ENCODE data around the gene CEBPZOS. TPM values are rescaled to one million over a fixed set of nuclear protein-coding genes. Genes with fewer than 3 reads are reported as not detected.

CEBPZOS gene
- total RNA-seq, 1 donor from 2014 or later, result 61.3 TPM

DNA sequence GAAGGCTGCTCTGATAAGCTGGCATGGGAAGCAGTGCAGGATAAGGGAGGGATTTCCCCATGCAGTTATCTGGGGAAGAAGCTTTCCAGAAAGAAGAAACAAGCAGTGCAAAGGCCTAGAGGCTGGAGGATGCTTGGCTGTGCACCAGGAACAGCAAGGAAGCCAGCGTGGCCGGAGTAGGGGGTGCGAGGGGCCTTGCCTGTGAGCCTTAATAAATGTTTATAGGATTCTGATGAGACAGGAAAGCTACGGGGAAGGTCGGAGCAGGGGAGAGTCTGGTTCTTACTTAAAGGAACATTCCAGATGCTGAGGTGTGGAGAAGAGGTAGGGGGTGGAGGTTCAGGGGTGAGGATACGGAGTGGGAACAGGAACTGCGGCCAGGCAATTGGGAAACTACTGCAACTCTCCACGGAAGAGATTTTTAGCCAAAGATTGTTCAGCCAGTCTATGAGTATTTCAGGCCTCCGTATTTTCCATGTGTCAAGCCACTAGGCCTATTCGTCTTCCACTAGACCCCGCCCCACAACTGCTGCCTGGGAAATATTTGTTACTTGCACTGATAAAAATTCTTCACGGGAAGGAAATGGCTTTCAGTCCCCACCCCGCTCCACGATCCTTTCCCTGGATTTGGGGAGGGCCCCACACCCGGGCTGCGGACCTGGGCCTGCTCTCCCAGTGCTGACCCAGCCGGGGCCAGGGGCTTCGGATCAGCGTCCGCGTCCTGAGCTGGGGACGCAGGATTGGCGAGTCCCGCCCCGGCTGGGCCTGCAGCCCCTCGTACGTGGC is 40.0 kb upstream of the CEBPZOS start:
- intact Hi-C loops (cut with micrococcal nuclease), result no loop called here
- DNase-seq, result peak; percentile 41

DNA sequence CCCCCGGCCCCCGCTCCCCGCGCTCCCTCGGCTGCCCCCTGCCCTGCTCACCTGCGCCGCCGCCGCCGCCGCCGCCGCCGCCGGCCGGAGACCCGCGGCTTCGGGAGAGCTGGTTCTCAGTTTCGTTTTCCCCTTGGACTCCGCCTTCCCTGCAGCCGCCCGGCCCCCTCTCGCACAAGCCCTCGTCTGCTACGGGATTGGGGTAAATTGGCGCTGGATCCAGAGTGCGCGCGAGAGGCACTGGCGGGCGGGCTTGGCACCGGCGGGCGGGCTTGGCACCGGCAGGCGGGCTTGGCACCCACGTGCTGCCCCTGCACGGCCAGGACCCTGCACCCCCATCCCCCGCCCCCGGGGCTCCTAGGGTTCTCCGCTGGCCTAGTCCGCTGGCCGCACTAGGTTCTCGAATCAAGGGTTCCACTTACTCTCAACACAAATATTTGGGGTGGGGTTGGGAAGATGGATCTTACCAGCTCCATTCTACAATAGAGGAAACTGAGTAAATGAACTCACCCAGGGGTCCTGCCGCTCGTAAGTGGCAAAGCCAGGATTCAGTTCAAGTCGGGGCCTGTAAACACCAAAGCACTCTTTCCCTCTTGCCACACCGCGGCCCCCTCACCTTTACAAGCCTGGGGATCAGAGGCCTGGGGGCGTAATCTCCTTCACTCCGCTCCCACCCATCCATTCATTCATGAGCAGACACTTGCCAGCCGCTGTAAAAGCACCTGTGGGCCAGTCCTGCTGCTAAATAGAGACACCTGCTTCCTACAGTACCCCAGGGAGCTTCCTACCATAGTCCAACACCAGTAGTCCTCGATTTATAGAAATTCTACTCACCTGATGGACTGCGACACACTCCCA is 39.2 kb upstream of the CEBPZOS start, which contains the start of gene EIF2AK2:
EIF2AK2 (minus strand) TSS at position 124 of the 858 bp plus-strand sequence. CDS start 9,174 bp downstream, outside the sequence.
- H3K4me1 ChIP-seq, result peaks cover 30% of the 10 kb centered on the region

More for the DNA sequence above, 40.0 kb upstream of the CEBPZOS start:
- H3K27ac ChIP-seq (replicated peaks), result peak overlapping the region; percentile 90
- peak overlapping the region; percentile 87 for H3K4me3 ChIP-seq
- TF ChIP-seq, protein P1, sequence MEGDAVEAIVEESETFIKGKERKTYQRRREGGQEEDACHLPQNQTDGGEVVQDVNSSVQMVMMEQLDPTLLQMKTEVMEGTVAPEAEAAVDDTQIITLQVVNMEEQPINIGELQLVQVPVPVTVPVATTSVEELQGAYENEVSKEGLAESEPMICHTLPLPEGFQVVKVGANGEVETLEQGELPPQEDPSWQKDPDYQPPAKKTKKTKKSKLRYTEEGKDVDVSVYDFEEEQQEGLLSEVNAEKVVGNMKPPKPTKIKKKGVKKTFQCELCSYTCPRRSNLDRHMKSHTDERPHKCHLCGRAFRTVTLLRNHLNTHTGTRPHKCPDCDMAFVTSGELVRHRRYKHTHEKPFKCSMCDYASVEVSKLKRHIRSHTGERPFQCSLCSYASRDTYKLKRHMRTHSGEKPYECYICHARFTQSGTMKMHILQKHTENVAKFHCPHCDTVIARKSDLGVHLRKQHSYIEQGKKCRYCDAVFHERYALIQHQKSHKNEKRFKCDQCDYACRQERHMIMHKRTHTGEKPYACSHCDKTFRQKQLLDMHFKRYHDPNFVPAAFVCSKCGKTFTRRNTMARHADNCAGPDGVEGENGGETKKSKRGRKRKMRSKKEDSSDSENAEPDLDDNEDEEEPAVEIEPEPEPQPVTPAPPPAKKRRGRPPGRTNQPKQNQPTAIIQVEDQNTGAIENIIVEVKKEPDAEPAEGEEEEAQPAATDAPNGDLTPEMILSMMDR (IDR thresholded peaks at IDR 0.05; ENCODE audit: borderline replicate concordance), result no peak
- H3K36me3 ChIP-seq, result peaks cover 4% of the 10 kb centered on the region
- no peaks in the 10 kb centered on the region for H3K9me3 ChIP-seq (replicated peaks)
- H3K4me1 ChIP-seq, result peaks cover 30% of the 10 kb centered on the region
- no peaks in the 10 kb centered on the region for H3K27me3 ChIP-seq (ENCODE audit: low read depth)

DNA sequence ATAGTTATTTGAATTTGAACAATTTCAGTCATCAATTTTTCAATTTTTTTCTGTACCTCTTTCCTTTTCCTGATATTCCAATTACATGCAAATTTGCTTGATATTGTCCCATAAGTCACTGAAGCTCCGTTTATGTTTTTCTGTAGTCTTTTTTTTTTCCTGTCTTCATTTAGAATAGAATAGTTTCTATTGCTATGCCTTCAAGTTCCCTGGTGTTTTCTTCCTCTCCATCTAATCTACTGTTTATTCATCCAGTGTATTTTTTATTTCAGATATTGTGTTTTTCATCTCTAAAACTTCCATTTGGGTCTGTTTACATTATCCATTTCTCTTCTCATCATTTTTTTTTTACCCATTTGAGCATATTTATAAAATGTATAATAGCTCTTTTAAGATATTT is 31.5 kb upstream of the CEBPZOS start:
- H3K36me3 ChIP-seq, result no peaks in the 10 kb centered on the region
- H3K4me1 ChIP-seq, result peaks cover 3% of the 10 kb centered on the region
- no peaks in the 10 kb centered on the region for H3K27me3 ChIP-seq (ENCODE audit: low read depth)
- peaks cover 25% of the 10 kb centered on the region for H3K9me3 ChIP-seq (replicated peaks)
- no peak for DNase-seq
- no peak overlapping the region for H3K27ac ChIP-seq (replicated peaks)
- no peak overlapping the region for H3K4me3 ChIP-seq
- TF ChIP-seq, protein P1 (IDR thresholded peaks at IDR 0.05; ENCODE audit: borderline replicate concordance), result no peak
- intact Hi-C loops (cut with micrococcal nuclease), result no loop called here

More for the DNA sequence above, 39.2 kb upstream of the CEBPZOS start, which contains the start of gene EIF2AK2:
- intact Hi-C loops (cut with micrococcal nuclease), result no loop called here
- Histone ChIP-seq H3K9me3 (replicated peaks) (no peaks in the 10 kb centered on the region), H3K36me3 (peaks cover 4% of the 10 kb centered on the region), H3K27me3 (ENCODE audit: low read depth) (no peaks in the 10 kb centered on the region), H3K4me3 (peak within 1 kb of the TSS; percentile 87), H3K27ac (replicated peaks) (peak within 1 kb of the TSS; percentile 90)
- peak; percentile 86 for DNase-seq
- TF ChIP-seq, protein P1 (IDR thresholded peaks at IDR 0.05; ENCODE audit: borderline replicate concordance), result no peak

DNA sequence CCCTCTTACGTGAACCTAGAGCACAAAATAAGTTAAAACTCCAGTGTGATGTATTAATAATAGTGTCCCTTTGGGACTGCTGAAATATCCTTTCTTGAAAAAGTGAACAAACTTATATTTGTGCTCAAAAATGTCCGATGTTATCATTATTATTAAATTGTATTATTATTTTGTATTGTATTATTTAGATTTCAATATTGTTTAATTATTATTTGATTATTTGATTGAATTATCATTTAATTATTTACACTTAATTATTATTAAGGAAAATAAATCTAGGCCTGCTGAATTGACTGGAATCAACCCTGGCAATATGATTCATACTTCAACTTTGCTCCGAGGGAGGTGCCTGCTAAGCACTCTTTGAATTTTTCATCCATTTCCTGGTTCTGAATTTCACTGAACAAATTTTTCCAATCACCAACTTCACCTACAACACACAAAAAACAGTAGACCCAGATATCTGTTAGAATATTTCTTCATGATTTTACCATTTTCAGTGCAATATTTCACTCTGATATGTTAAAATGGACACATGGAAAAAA is 28.6 kb upstream of the CEBPZOS start:
- Histone ChIP-seq H3K36me3 (no peaks in the 10 kb centered on the region), H3K27ac (replicated peaks) (no peak overlapping the region), H3K4me1 (peaks cover 3% of the 10 kb centered on the region), H3K9me3 (replicated peaks) (peaks cover 25% of the 10 kb centered on the region), H3K4me3 (no peak overlapping the region), H3K27me3 (ENCODE audit: low read depth) (no peaks in the 10 kb centered on the region)
- TF ChIP-seq, protein P1 (IDR thresholded peaks at IDR 0.05; ENCODE audit: borderline replicate concordance), result no peak
- intact Hi-C loops (cut with micrococcal nuclease), result no loop called here
- no peak for DNase-seq

All from left ventricle myocardium inferior (tissue), 1 donor.